Left ventricle myocardium inferior (tissue), 1 donor: ENCODE results near the gene NEDD4L. TPM values are rescaled to one million over a fixed set of nuclear protein-coding genes. Genes with fewer than 3 reads are reported as not detected.

ENCODE experiments used
- DNase-seq: peaks from one replicate; pipeline ENCODE4 v3.0.0-alpha.2; 2020
- H3K27ac ChIP-seq: fragments of 200-600 bp; replicated peaks from 2 replicates; pipeline ENCODE4 v1.8.0; 2021
- H3K27me3 ChIP-seq: fragments of 200-600 bp; 2 replicates; pipeline ENCODE4 v1.8.0; 2021; ENCODE audit warnings: low read depth
- H3K36me3 ChIP-seq: fragments of 200-600 bp; 2 replicates; pipeline ENCODE4 v1.8.0; 2021
- H3K4me1 ChIP-seq: fragments of 200-600 bp; 2 replicates; pipeline ENCODE4 v1.8.0; 2021
- H3K4me3 ChIP-seq: fragments of 200-600 bp; 2 replicates; pipeline ENCODE4 v1.8.0; 2021; ENCODE audit warnings: mild to moderate bottlenecking, moderate library complexity
- H3K9me3 ChIP-seq: fragments of 200-600 bp; replicated peaks from 2 replicates; pipeline ENCODE4 v1.8.0; 2021
- intact Hi-C: fragments of 100-400 bp; cut with micrococcal nuclease; formaldehyde crosslinking; loops from one replicate; pipeline ENCODE4 v1.11.0; 2022
- total RNA-seq: library from RNA; stranded (reverse); fragmentation: NEBNext Ultra II Directional; extraction: Animal tissue kit (Norgen Biotek cat#: 25700); gene quantifications from one replicate; pipeline ENCODE4 v1.2.1, GENCODE V29; 2021
- TF ChIP-seq, protein P1 (sequence below): fragments of 200-600 bp; IDR thresholded peaks from 2 replicates; pipeline ENCODE4 v1.8.0; 2021; ENCODE audit warnings: antibody characterized with exemption, mild to moderate bottlenecking, borderline replicate concordance
- donor health status: DM: no; HTN: yes; CAD: no; lungs with severe emphysema.

The NEDD4L gene
- total RNA-seq, 1 donor from 2014 or later: 45.8 TPM

DNA sequence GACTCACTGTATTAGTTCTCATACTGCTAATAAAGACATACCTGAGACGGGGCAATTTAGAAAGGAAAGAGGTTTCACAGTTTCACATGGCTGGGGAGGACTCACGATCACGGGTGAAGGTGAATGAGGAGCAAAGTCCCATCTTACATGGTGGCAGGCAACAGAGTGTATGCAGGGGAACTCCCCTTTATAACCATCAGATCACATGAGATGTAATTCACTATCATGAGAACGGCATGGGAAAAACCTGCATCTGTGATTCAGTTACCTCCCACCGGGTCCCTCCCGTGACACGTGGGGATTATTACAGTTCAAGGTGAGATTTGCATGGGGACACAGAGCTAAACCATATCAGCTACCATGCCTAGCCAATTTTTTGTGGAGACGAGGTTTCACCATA is 168.2 kb downstream of the NEDD4L start:
- Histone ChIP-seq H3K36me3 (no peaks in the 10 kb centered on the region), H3K4me1 (peaks cover 32% of the 10 kb centered on the region), H3K27me3 (no peaks in the 10 kb centered on the region), H3K4me3 (no peak overlapping the region), H3K27ac (no peak overlapping the region), H3K9me3 (no peaks in the 10 kb centered on the region)
- DNase-seq: no peak
- intact Hi-C loops: no loop called here
- TF ChIP-seq, protein P1, sequence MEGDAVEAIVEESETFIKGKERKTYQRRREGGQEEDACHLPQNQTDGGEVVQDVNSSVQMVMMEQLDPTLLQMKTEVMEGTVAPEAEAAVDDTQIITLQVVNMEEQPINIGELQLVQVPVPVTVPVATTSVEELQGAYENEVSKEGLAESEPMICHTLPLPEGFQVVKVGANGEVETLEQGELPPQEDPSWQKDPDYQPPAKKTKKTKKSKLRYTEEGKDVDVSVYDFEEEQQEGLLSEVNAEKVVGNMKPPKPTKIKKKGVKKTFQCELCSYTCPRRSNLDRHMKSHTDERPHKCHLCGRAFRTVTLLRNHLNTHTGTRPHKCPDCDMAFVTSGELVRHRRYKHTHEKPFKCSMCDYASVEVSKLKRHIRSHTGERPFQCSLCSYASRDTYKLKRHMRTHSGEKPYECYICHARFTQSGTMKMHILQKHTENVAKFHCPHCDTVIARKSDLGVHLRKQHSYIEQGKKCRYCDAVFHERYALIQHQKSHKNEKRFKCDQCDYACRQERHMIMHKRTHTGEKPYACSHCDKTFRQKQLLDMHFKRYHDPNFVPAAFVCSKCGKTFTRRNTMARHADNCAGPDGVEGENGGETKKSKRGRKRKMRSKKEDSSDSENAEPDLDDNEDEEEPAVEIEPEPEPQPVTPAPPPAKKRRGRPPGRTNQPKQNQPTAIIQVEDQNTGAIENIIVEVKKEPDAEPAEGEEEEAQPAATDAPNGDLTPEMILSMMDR: no peak

DNA sequence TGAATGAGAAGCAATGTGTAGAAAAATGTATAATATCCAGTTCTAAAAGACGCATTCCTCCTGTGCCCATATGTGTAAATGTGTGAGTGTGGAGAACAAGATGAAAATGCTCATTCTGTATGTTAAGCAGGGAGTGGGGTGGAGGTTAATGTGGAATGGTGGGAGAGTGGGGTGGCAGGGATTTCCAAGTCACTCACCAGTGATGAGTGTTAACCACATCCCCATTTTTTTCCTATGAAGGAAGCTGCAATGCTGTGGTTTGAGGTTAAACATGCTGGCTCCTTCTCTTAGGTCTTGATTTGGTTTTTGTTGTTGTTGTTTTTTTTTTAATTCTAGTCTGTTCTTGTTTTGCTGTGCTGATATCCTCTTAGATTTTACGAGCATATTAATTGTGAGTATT is 169.4 kb downstream of the NEDD4L start:
- Histone ChIP-seq H3K4me1 (peaks cover 20% of the 10 kb centered on the region), H3K36me3 (no peaks in the 10 kb centered on the region), H3K27me3 (no peaks in the 10 kb centered on the region), H3K4me3 (no peak overlapping the region), H3K27ac (no peak overlapping the region), H3K9me3 (no peaks in the 10 kb centered on the region)
- intact Hi-C loops: no loop called here
- no peak for DNase-seq
- TF ChIP-seq, protein P1: no peak

DNA sequence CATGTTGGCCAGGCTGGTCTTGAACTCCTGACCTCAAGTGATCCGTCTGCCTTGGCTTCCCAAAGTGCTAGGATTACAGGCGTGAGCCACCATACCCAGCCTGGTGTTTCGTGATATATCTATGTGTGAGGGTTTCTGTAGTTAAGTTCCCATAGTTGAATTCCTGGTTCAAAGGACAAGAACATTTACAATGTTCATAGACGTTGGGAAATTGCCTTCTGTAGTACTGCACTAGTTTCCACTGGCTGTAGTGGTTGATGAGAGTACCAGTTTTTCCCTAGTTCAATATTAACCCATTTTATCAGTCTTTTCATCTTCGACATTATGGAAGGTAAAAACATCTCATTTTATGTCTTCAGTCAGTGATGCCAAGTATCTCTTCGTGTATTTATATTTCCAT is 171.0 kb downstream of the NEDD4L start:
- H3K27ac ChIP-seq: no peak overlapping the region
- no peak for DNase-seq
- TF ChIP-seq, protein P1: no peak
- H3K9me3 ChIP-seq: no peaks in the 10 kb centered on the region
- H3K27me3 ChIP-seq: no peaks in the 10 kb centered on the region
- intact Hi-C loops: no loop called here
- H3K36me3 ChIP-seq: no peaks in the 10 kb centered on the region
- H3K4me3 ChIP-seq: no peak overlapping the region
- H3K4me1 ChIP-seq: peaks cover 15% of the 10 kb centered on the region

DNA sequence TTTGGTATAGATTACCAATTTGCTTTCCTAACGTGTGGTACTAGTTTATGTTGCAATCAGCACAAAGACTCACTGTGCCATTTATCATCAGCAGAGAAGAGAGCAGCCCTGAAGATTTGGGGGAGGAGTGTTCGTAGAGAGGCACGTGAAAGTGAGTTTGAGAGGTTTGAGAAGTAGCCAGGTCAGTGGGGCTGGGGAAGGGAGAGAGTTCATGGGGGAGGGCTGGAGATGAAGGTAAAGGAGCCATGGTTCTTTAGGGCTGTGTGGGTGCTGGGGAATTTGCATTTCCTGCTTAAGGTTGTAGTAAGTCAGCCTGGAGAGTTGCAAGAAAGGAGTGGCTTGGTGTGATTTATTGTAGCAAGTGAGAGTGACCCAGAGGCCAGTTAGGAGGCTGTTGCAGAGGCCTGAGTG is 172.1 kb downstream of the NEDD4L start:
- Histone ChIP-seq H3K4me3 (no peak overlapping the region), H3K36me3 (no peaks in the 10 kb centered on the region), H3K4me1 (peaks cover 15% of the 10 kb centered on the region), H3K9me3 (no peaks in the 10 kb centered on the region), H3K27me3 (no peaks in the 10 kb centered on the region), H3K27ac (no peak overlapping the region)
- TF ChIP-seq, protein P1: no peak
- DNase-seq: no peak
- intact Hi-C loops: no loop called here

DNA sequence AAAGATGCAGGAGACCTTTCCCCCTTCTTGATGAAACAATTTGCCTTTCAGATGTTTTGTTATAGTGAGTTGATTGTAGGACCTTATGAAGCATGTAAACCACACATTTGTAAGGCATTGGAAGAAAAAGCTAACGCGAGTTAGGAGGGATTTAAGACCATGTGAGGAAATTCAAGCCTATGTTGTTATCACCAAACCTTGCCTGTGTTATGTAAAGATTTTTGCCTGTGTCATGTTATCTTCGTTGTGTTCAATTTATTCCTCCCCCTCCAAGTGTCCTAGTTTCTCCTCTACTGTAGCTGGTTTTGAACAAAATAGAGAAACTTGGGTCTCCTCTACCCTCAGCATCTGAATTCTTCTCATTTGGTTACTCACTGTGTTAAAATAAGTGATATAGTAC is 173.0 kb downstream of the NEDD4L start:
- intact Hi-C loops: no loop called here
- H3K9me3 ChIP-seq: no peaks in the 10 kb centered on the region
- TF ChIP-seq, protein P1: no peak

DNA sequence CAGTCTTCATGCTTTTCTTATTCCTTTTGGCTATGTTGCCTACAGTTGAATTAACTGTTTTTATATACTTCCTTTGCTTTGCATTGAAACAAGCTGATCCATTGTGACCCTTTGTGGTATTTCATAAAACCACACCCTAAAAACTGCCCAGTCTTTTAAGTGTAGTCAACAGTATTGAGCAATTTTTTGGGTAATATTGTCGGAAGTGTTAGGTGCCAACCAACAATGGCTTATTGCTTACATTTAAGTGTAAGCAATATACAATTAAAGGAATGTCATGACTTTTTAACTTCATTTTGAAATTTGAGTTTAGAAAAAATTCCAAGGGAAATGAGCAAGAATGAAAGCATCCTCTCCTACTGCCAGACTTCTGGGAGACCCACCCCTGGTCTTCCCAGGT is 174.1 kb downstream of the NEDD4L start:
- TF ChIP-seq, protein P1: no peak

More for the DNA sequence above, 173.0 kb downstream of the NEDD4L start:
- Histone ChIP-seq H3K27me3 (no peaks in the 10 kb centered on the region), H3K36me3 (no peaks in the 10 kb centered on the region), H3K4me1 (peaks cover 19% of the 10 kb centered on the region), H3K4me3 (no peak overlapping the region), H3K27ac (no peak overlapping the region)
- DNase-seq: no peak

More for the DNA sequence above, 174.1 kb downstream of the NEDD4L start:
- H3K36me3 ChIP-seq: no peaks in the 10 kb centered on the region
- no peaks in the 10 kb centered on the region for H3K27me3 ChIP-seq
- no peak overlapping the region for H3K4me3 ChIP-seq
- no peak overlapping the region for H3K27ac ChIP-seq
- H3K9me3 ChIP-seq: no peaks in the 10 kb centered on the region
- intact Hi-C loops: no loop called here
- DNase-seq: no peak
- H3K4me1 ChIP-seq: peaks cover 30% of the 10 kb centered on the region
